Spleen (tissue), 11 donors: ENCODE data around the gene RNF157. TPM values are rescaled to one million over a fixed set of nuclear protein-coding genes. Genes with fewer than 3 reads are reported as not detected.

ENCODE experiments used
- DNase-seq: peaks from one replicate; pipeline ENCODE4 v3.0.0-alpha.2; 2020
- H3K27ac ChIP-seq, 8 donors: fragments of 200-600 bp; sonication (generic) in 7 of 8; 1 replicate in 4 of 8; 2 replicates in 4 of 8; pipeline versions ENCODE4 v1.5.0 to v1.8.0; 2016 to 2021; ENCODE audit warnings: inconsistent platforms in 4 of 8, mild to moderate bottlenecking in 4 of 8, moderate library complexity in 1 of 8
- H3K27me3 ChIP-seq, 7 donors: fragments of 200-600 bp; sonication (generic) in 6 of 7; replicated peaks in 1 of 7; 1 replicate in 4 of 7; 2 replicates in 3 of 7; pipeline versions ENCODE4 v1.5.0 to v1.8.0; 2016 to 2021; ENCODE audit warnings: inconsistent platforms in 3 of 7, mild to moderate bottlenecking in 1 of 7
- H3K36me3 ChIP-seq, 6 donors: fragments of 200-600 bp; sonication (generic) in 5 of 6; 1 replicate in 4 of 6; 2 replicates in 2 of 6; pipeline versions ENCODE4 v1.5.0 to v1.8.0; 2016 to 2021; ENCODE audit warnings: inconsistent platforms in 2 of 6
- H3K4me1 ChIP-seq, 6 donors: fragments of 200-600 bp; sonication (generic) in 5 of 6; 1 replicate in 3 of 6; 2 replicates in 3 of 6; pipeline versions ENCODE4 v1.5.0 to v1.8.0; 2016 to 2021; ENCODE audit warnings: inconsistent platforms in 3 of 6
- H3K4me3 ChIP-seq, 8 donors: fragments of 200-600 bp; sonication (generic) in 7 of 8; 1 replicate in 4 of 8; 2 replicates in 4 of 8; pipeline versions ENCODE4 v1.5.0 to v1.8.0; 2016 to 2021; ENCODE audit warnings: inconsistent platforms in 4 of 8, mild to moderate bottlenecking in 4 of 8, moderate library complexity in 2 of 8
- H3K9me3 ChIP-seq, 8 donors: fragments of 200-600 bp; sonication (generic) in 7 of 8; 1 replicate in 4 of 8; 2 replicates in 4 of 8; pipeline versions ENCODE4 v1.5.0 to v1.8.0; 2016 to 2021; ENCODE audit warnings: inconsistent platforms in 4 of 8
- CTCF ChIP-seq, 11 experiments: fragments of 200-600 bp in 7 of 11; fragments of 450-650 bp in 4 of 11; sonication (generic) in 4 of 11; IDR thresholded peaks in 8 of 11; conservative IDR thresholded peaks in 3 of 11; 1 replicate in 7 of 11; 2 replicates in 4 of 11; pipeline versions ENCODE4 v1.4.0 to v1.8.0; 2016 to 2021; ENCODE audit warnings: antibody characterized with exemption in 11 of 11, inconsistent platforms in 4 of 11, mild to moderate bottlenecking in 1 of 11
- POLR2A ChIP-seq, 3 donors: fragments of 450-650 bp; IDR thresholded peaks; one replicate each; pipeline ENCODE4 v1.5.1; 2017; ENCODE audit warnings: antibody characterized with exemption in 3 of 3, mild to moderate bottlenecking in 1 of 3
- POLR2AphosphoS5 ChIP-seq, 3 donors: sonication (generic); formaldehyde crosslinking; IDR thresholded peaks; one replicate each; pipeline ENCODE4 v1.5.1; 2017; ENCODE audit warnings: antibody characterized with exemption in 3 of 3
- WGBS, 5 donors: extraction: QIAGEN DNeasy Blood & Tissue Kit in 3 of 5; methylation state at CpG; one replicate each; pipeline versions ENCODE4 v1.1.5 to v1.1.7; 2013 to 2018; 5-methylcytosine and 5-hydroxymethylcytosine counted together
- intact Hi-C: fragments of 100-400 bp; cut with DNase I; formaldehyde crosslinking; loops from one replicate; pipeline ENCODE4 v1.15.0; 2023; ENCODE audit warnings: low total_unique reads
- polyA plus RNA-seq, 3 donors: library from polyadenylated mRNA; stranded (reverse); fragments of 200-250 nt; gene quantifications; one replicate each; pipeline ENCODE4 v1.2.1, GENCODE V29; 2013
- total RNA-seq, 7 donors: library from RNA; depleted of rRNA in 3 of 7; stranded (reverse); fragments of >200 nt in 3 of 7; fragmentation: NEBNext Ultra II Directional in 4 of 7; extraction: Animal tissue kit (Norgen Biotek cat#: 25700) in 4 of 7; gene quantifications; one replicate each; pipeline versions ENCODE4 v1.1.0 to v1.2.1, GENCODE V29; 2016 to 2021
- donor health status: healthy with polysubstance abuse.
- donor health status: DM: no; HTN: no; CAD: no; lungs with moderate emphysema.
- donor health status: DM: no; HTN: no; CAD: no.
- donor health status: Bipolar disorder and iron deficiency.
- donor health status: healthy.
- donor health status: DM: no; HTN: no; CAD: no.
- donor health status: DM: yes; HTN: yes; CAD: no.

The RNF157 gene
- total and polyA plus RNA-seq, 10 donors, result 0.89 to 13.0 (median 7.6) TPM

- H3K27me3 ChIP-seq, result peaks cover 5 to 78% (median 34%) of the 10 kb centered on the region in 7 donors
- DNase-seq, result no peak
- intact Hi-C loops, result no loop called here
- H3K4me3 ChIP-seq, result peak overlapping the region in 1 of 8 donors; percentile 68
- TF ChIP-seq CTCF (IDR thresholded peaks at IDR 0.05 in 8 of 11, conservative IDR thresholded peaks at IDR 0.05 in 3 of 11) (no peak), POLR2AphosphoS5 (IDR thresholded peaks at IDR 0.05) (no peak), POLR2A (IDR thresholded peaks at IDR 0.05) (no peak)
- H3K9me3 ChIP-seq, result no peaks in the 10 kb centered on the region
- 62 to 83% (median 78%) methylated on average over 10 to 15 of the region's 15 CpGs for WGBS, 5 donors
- peaks cover 25 to 60% (median 42%) of the 10 kb centered on the region in 6 donors for H3K4me1 ChIP-seq
- no peak overlapping the region for H3K27ac ChIP-seq
- no peaks in the 10 kb centered on the region for H3K36me3 ChIP-seq
Observed at GRCh38 chr17:76138896-76139752, 101.2 kb downstream of the RNF157 start.

- TF ChIP-seq CTCF (IDR thresholded peaks at IDR 0.05 in 8 of 11, conservative IDR thresholded peaks at IDR 0.05 in 3 of 11), result no peak
- no peak for TF ChIP-seq POLR2A (IDR thresholded peaks at IDR 0.05)
- TF ChIP-seq POLR2AphosphoS5 (IDR thresholded peaks at IDR 0.05), result no peak
- peak; percentile 64 for DNase-seq
- Histone ChIP-seq H3K27me3 (peaks cover 5 to 79% (median 34%) of the 10 kb centered on the region in 7 donors), H3K9me3 (no peaks in the 10 kb centered on the region), H3K4me1 (peaks cover 25 to 60% (median 40%) of the 10 kb centered on the region in 6 donors), H3K36me3 (no peaks in the 10 kb centered on the region), H3K27ac (no peak overlapping the region), H3K4me3 (no peak overlapping the region)
- intact Hi-C loops, result no loop called here
- 72 to 87% (median 84%) methylated on average over 17 to 23 of the region's 23 CpGs for WGBS, 5 donors
Observed at GRCh38 chr17:76138234-76138895, 101.9 kb downstream of the RNF157 start.

GRCh38 chr17:76137351-76138233, 102.7 kb downstream of the RNF157 start:
- 62 to 75% (median 69%) methylated on average over 44 to 54 of the region's 54 CpGs for WGBS, 5 donors

More at GRCh38 chr17:76137351-76138233, 102.7 kb downstream of the RNF157 start:
- no peak overlapping the region for H3K4me3 ChIP-seq
- no peak for TF ChIP-seq CTCF (IDR thresholded peaks at IDR 0.05 in 8 of 11, conservative IDR thresholded peaks at IDR 0.05 in 3 of 11)
- TF ChIP-seq POLR2A (IDR thresholded peaks at IDR 0.05), result no peak
- no peak for TF ChIP-seq POLR2AphosphoS5 (IDR thresholded peaks at IDR 0.05)
- H3K9me3 ChIP-seq, result no peaks in the 10 kb centered on the region
- intact Hi-C loops, result no loop called here
- no peak overlapping the region for H3K27ac ChIP-seq
- H3K36me3 ChIP-seq, result no peaks in the 10 kb centered on the region
- peaks cover 25 to 60% (median 40%) of the 10 kb centered on the region in 6 donors for H3K4me1 ChIP-seq
- DNase-seq, result peak; percentile 71
- H3K27me3 ChIP-seq, result peaks cover 5 to 87% (median 34%) of the 10 kb centered on the region in 7 donors
